Fibroblast of lung (primary cell): ENCODE measurements around the gene MAB21L4.
"Not testable (repeated sequence)": the region's sequence is repeated elsewhere in the genome, so short reads cannot be mapped to it uniquely, and the experiment has no call there.

Experiments
- EZH2 ChIP-seq: IDR thresholded peaks from 2 replicates; pipeline ENCODE4 v1.5.1; 2012; ENCODE audit warnings: low read length, control low read depth, mild to moderate bottlenecking; ENCODE audit errors: missing control alignments
- TF ChIP-seq, protein P1 (sequence below), 2 donors: IDR thresholded peaks in 1 of 2; conservative IDR thresholded peaks in 1 of 2; 1 replicate in 1 of 2; 2 replicates in 1 of 2; pipeline ENCODE4 v1.5.1; 2011 to 2012; ENCODE audit warnings: low read length in 2 of 2, control low read depth in 1 of 2, inconsistent platforms in 1 of 2, low read depth in 1 of 2, mild to moderate bottlenecking in 1 of 2

DNA sequence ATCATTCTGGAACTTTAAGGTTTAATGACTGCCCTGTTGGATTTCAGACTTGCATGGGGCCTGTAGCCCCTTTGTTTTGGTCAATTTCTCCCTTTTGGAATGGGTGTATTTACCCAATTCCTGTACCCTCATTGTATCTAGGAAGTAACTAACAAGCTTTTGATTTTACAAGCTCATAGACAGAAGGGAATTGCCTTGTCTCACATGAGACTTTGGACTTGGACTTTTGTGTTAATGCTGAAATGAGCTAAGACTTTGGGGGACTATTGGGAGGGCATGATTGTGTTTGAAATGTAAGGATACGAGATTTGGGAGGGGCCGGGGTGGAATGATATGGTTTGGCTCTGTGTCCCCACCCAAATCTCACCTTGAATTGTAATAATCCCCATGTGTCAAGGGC lies 49.6 kb downstream of the MAB21L4 start:
- TF ChIP-seq, protein P1, sequence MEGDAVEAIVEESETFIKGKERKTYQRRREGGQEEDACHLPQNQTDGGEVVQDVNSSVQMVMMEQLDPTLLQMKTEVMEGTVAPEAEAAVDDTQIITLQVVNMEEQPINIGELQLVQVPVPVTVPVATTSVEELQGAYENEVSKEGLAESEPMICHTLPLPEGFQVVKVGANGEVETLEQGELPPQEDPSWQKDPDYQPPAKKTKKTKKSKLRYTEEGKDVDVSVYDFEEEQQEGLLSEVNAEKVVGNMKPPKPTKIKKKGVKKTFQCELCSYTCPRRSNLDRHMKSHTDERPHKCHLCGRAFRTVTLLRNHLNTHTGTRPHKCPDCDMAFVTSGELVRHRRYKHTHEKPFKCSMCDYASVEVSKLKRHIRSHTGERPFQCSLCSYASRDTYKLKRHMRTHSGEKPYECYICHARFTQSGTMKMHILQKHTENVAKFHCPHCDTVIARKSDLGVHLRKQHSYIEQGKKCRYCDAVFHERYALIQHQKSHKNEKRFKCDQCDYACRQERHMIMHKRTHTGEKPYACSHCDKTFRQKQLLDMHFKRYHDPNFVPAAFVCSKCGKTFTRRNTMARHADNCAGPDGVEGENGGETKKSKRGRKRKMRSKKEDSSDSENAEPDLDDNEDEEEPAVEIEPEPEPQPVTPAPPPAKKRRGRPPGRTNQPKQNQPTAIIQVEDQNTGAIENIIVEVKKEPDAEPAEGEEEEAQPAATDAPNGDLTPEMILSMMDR (conservative IDR thresholded peaks at IDR 0.05 in 1 of 2, IDR thresholded peaks at IDR 0.05 in 1 of 2; ENCODE audit: low read depth in 1 of 2, low read length in 2 of 2) = not testable (repeated sequence)
- not testable (repeated sequence) for TF ChIP-seq EZH2
